DOHH2 (cell line): ENCODE measurements around the gene NAB2.

Experiments
- EZH2phosphoT487 ChIP-seq: fragments of 200-600 bp; sonication (generic); IDR thresholded peaks from 2 replicates; pipeline ENCODE4 v1.6.1; 2017; ENCODE audit warnings: borderline replicate concordance, mild to moderate bottlenecking, antibody characterized with exemption, low read length, moderate library complexity, mixed read lengths
- TF ChIP-seq, protein P1 (sequence below): fragments of 200-600 bp; sonication (generic); IDR thresholded peaks from one replicate; pipeline ENCODE4 v1.5.1; 2014; ENCODE audit warnings: antibody characterized with exemption, mild to moderate bottlenecking, low read depth, low read length; ENCODE audit not compliant: poor library complexity, severe bottlenecking

DNA sequence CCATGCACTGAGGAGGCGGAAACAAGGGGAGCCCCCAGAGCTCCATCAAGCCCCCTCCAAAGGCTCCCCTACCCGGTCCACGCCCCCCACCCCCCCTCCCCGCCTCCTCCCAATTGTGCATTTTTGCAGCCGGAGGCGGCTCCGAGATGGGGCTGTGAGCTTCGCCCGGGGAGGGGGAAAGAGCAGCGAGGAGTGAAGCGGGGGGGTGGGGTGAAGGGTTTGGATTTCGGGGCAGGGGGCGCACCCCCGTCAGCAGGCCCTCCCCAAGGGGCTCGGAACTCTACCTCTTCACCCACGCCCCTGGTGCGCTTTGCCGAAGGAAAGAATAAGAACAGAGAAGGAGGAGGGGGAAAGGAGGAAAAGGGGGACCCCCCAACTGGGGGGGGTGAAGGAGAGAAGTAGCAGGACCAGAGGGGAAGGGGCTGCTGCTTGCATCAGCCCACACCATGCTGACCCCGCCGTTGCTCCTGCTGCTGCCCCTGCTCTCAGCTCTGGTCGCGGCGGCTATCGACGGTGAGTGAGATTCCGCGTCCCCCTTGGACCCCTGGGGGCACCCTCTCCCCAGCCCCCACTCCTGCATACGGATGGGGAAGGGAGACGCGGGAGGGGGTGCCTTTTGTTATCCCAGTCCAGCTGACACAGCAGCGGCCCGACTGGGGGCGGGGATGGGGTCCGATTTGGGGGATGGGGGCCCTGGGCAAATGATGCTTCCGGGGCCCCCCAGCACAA, 39.8 kb downstream of the NAB2 start:
- TF ChIP-seq, protein P1, sequence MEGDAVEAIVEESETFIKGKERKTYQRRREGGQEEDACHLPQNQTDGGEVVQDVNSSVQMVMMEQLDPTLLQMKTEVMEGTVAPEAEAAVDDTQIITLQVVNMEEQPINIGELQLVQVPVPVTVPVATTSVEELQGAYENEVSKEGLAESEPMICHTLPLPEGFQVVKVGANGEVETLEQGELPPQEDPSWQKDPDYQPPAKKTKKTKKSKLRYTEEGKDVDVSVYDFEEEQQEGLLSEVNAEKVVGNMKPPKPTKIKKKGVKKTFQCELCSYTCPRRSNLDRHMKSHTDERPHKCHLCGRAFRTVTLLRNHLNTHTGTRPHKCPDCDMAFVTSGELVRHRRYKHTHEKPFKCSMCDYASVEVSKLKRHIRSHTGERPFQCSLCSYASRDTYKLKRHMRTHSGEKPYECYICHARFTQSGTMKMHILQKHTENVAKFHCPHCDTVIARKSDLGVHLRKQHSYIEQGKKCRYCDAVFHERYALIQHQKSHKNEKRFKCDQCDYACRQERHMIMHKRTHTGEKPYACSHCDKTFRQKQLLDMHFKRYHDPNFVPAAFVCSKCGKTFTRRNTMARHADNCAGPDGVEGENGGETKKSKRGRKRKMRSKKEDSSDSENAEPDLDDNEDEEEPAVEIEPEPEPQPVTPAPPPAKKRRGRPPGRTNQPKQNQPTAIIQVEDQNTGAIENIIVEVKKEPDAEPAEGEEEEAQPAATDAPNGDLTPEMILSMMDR: no peak
- TF ChIP-seq EZH2phosphoT487: no peak
